Umbilical cord (tissue), 2 donors: ENCODE data around the gene ABCG1. TPM values are rescaled to one million over a fixed set of nuclear protein-coding genes. Genes with fewer than 3 reads are reported as not detected.

Experiments used
- DNase-seq: peaks from one replicate; pipeline ENCODE4 v3.0.0-alpha.2; 2015; ENCODE audit warnings: low spot score
- total RNA-seq: library from RNA; depleted of rRNA; stranded (reverse); fragments of >200 nt; gene quantifications from one replicate; pipeline ENCODE4 v1.2.3, GENCODE V29; 2014; ENCODE audit warnings: low replicate concordance; ENCODE audit not compliant: insufficient read depth

The ABCG1 gene
- total RNA-seq, 1 donor from 2014 or later, result 6.5 TPM

- DNase-seq, result no peak
Measured at GRCh38 chr21:42266971-42267556, 48.1 kb downstream of the ABCG1 start.

DNA sequence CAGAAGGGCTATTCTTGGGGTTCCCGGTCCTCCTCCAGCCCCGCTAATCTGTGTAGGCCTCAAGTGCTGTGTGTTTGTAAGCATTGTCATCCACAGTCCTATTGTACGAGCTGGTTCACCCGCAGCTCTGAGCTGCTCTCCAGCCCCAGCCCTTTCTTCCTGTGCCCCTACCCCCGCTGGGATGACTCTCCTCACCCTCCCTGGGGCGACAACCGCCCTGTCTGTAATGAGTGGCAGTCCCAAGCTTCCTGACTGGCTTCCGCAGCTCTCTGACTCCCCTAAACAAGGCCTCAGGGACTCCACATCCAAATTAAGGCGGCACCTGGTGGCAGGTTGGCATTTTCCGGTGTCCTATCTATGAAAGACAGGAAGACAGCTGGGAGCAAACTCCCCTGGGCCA, 50.4 kb downstream of the ABCG1 start:
- DNase-seq, result no peak

DNA sequence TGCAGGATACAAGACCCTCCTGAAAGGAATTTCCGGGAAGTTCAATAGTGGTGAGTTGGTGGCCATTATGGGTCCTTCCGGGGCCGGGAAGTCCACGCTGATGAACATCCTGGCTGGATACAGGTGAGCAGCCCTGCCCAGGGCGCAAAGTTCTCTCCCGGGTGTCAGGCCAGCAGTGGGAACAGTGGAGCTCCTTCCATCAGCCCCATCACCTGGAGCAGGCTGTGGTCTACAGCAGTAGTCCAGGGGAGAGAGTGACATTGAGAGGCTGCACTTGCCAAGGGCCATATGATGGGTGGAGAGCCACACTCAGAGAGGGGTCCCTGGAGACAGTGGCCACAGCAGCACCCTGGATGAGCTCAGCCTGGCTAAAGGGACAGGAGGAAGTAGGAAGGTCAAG, 52.1 kb downstream of the ABCG1 start:
- no peak for DNase-seq

GRCh38 chr21:42272109-42272962, 53.4 kb downstream of the ABCG1 start:
- DNase-seq, result no peak

DNA sequence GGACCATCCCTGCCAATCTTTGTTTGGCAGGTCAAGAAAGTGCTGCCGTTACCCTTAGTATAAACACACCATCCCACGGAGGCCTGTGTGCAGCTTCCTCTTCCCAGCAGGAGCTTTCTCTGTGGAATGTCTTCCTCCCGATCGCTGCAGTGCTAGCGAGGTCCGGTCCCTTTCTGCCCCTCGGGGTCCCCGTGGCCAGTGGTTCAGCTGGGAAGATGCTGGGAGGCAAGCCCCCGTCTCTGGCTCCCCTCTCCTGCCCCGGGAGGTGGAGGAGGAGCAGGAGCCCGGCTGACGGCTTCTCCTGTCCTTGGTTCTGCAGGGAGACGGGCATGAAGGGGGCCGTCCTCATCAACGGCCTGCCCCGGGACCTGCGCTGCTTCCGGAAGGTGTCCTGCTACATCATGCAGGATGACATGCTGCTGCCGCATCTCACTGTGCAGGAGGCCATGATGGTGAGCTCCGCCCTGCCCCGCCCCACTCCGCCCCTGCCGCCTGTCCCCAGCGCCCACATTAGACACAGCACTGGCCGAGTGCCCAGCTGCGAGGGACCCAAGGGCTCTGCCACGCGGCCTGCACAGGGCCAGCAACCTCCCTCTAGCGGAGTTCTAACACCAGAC, 54.2 kb downstream of the ABCG1 start:
- DNase-seq, result no peak

DNA sequence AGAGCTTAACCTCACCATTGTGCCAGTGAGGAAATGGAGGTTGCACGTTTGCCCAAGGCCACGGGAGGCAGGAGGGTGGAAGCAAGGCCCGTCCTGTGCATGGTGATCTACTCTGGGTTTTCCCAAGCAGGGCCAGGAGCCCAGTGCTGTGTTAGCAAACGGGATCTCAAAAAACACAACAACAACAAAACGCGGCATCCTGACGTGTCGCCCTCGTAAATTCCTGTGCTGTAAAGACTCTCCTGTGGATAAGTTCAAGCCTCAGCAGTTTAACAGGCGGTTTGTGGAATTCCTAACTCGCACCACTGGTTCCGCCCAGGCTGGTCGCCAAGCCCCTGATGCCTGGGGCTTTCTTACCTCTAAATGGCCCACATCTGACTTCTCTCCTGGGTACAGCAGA, 57.1 kb downstream of the ABCG1 start:
- no peak for DNase-seq

GRCh38 chr21:42276526-42277154, 57.7 kb downstream of the ABCG1 start:
- no peak for DNase-seq

- no peak for DNase-seq
Measured at GRCh38 chr21:42277593-42277992, 58.7 kb downstream of the ABCG1 start.

DNA sequence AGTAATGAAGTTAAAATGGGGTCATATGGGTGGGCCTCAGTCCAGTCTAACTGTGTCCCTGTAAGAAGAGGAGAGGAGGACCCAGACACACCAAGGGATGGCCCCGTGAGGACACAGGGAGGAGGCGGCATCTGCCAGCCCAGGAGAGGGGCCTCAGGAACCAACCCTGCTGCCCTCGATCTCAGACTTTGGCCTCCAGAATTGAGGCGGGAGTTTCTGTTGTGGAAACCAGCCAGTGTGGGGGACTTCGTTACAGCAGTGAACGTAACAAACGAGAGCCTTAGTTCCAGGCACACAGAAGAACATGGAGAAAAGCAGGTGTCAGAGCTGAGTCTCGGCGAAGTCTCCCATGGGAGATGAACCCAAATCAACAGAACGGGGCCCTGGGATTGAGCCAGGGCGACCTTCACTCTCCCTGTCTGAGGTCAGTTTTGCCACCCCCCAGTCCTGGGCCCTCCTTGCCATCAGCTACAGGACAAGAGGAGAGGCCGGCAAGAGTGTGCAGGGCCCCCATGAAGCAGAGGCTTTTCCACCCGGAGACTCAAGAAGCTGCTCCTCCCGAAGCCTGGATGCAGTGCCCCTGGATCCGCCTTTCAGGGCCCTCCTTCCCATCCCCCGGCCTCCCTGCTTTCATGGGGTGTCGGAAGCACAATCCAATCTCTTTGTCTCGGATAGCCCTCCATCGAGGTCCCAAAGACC, 59.7 kb downstream of the ABCG1 start:
- no peak for DNase-seq

DNA sequence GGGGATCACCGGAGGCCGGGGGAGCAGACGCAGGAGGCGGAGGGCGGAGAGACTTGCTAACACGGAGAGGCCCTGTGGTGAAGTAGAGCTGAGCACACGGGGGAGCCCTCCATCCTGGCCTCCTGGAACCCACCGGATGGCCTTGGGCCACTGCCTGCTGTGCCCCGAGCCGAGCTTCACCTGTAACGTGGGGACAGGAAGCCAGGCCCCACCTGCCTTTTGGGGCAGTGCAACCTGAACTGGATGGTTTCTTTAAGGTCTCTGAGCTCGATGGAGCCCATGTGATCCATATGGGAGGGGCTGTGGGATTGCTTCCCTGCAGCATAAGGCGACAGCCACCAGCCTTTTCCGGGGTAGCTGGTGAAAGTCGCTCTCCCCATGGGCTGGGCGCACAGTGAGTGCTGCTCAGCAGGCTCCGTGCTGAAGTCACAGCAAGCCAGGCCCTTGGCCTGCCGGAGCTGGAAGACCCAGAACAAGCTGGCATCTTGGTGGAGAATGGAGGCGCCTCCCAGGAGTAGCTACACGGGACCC, 60.5 kb downstream of the ABCG1 start:
- no peak for DNase-seq

GRCh38 chr21:42279888-42280287, 60.9 kb downstream of the ABCG1 start:
- DNase-seq, result no peak

- DNase-seq, result no peak
Measured at GRCh38 chr21:42280356-42281180, 61.6 kb downstream of the ABCG1 start.

DNA sequence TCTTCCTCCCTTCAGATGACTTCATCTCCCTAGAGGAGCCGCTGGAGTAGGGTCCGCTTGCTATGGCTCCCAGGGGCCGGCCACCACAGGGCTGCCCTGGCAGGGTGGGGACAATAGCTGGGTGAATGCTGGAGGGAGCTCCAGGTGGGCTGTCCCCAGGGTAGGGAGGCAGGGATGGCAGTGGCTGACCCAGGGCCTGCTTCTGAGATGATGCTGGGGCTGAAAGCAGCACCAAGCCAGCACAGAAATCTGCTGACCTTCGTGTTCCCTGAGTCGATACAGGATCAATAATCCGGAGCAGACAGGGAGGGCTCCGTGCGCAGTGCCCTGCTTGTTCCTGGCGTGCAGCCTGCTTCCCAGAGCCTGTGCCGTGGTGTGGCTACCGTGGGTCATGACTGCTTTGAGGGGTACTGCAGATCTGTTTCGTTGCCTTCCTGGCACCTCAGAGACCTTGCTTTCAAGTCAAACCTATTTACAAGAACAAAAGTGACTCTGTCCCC, 62.3 kb downstream of the ABCG1 start:
- DNase-seq, result no peak

GRCh38 chr21:42282021-42282420, 63.1 kb downstream of the ABCG1 start:
- no peak for DNase-seq

- DNase-seq, result no peak
Measured at GRCh38 chr21:42282715-42283114, 63.8 kb downstream of the ABCG1 start.

DNA sequence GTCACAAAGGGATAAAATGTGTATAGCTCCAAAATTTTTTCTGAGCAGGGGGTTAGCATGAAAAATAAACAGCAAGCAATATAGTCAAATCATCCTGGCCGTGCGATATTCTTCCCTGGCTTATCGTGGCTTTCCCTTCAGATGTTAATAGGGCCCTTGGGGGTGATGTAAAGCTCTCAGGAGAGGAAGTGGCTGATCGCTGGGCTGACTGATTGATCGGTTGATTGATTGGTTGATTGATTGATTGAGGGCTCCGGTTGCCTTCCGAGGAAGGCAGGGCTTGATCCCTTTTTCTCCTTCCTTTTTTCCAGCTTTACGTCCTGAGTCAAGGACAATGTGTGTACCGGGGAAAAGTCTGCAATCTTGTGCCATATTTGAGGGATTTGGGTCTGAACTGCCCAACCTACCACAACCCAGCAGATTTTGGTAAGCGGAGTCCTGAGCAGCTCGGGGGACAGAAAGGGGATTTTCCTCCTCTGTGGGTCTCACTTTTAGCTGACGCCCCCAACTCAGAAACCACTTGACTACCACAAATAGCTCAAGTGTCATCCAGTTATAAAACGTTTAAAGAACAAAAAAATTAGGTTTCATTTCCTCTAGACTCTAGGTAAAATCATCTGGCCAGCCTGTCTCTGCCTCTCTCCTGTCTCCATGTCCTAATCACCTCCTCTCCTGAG, 66.8 kb downstream of the ABCG1 start:
- DNase-seq, result no peak

- no peak for DNase-seq
Measured at GRCh38 chr21:42286416-42286815, 67.5 kb downstream of the ABCG1 start.

GRCh38 chr21:42287193-42288083, 68.5 kb downstream of the ABCG1 start:
- DNase-seq, result no peak

DNA sequence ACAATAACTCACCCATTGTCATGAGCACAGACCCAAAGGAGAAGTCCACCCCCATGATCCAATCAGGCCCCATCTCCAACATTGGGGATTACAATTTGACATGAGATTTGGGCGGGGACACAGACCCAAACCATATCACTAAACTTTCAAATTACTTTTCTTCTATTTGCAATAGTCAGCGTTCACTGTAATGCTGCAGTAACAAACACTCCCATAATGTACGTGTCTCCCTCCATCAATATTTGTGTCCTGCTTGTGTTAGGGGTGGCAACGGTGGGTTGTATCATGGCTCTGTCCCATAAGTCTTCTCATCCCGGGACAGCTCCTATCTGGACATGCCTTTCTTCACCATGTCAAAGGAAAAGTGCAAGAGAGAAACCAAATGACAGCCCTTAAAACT, 70.0 kb downstream of the ABCG1 start:
- no peak for DNase-seq
